SK-N-SH (cell line): ENCODE data around the gene KRTAP1-3. TPM values are rescaled to one million over a fixed set of nuclear protein-coding genes. Genes with fewer than 3 reads are reported as not detected.

Source experiments
- CTCF ChIA-PET: fragments of 300-600, 350-600 bp; formaldehyde crosslinking; extraction: SDS; loops from one replicate; lab custom pipeline; 2021; lab: Yijun Ruan, JAX
- POLR2A ChIA-PET: fragments of 350-600 bp; sonication (Branson Sonifier 250); formaldehyde crosslinking; extraction: SDS; loops from one replicate; lab custom pipeline; 2020; ENCODE audit warnings: antibody characterized with exemption, inconsistent platforms; lab: Yijun Ruan, JAX
- DNase-seq: peaks from one replicate; pipeline ENCODE4 v3.0.0; 2012
- H2AFZ ChIP-seq: fragments of 200-600 bp; sonication (generic); 2 replicates; pipeline ENCODE4 v1.8.1; 2016; ENCODE audit warnings: antibody characterized with exemption, mild to moderate bottlenecking, low read depth
- H3F3A ChIP-seq: fragments of 200-600 bp; sonication (generic); replicated peaks from 2 replicates; pipeline ENCODE3; 2016; ENCODE audit warnings: antibody characterized with exemption, mild to moderate bottlenecking; ENCODE audit not compliant: insufficient read depth
- H3K27ac ChIP-seq, 2 experiments: fragments of 200-500 bp in 1 of 2; fragments of 200-600 bp in 1 of 2; sonication (Bioruptor generic) in 1 of 2; sonication (generic), shearing (Covaris generic) in 1 of 2; 2 replicates each; pipeline versions ENCODE4 v1.5.1 to v1.6.1; 2014 to 2016; ENCODE audit warnings: low read depth in 2 of 2, inconsistent platforms in 1 of 2, low read length in 1 of 2, mild to moderate bottlenecking in 1 of 2, mixed read lengths in 1 of 2
- H3K27me3 ChIP-seq: fragments of 200-600 bp; sonication (generic), shearing (Covaris generic); 2 replicates; pipeline ENCODE4 v1.6.1; 2016; ENCODE audit warnings: mixed run types; ENCODE audit not compliant: insufficient read depth
- H3K36me3 ChIP-seq, 2 experiments: fragments of 200-500 bp in 1 of 2; fragments of 200-600 bp in 1 of 2; sonication (Bioruptor generic) in 1 of 2; sonication (generic) in 1 of 2; replicated peaks in 1 of 2; 2 replicates each; pipeline versions ENCODE3 to v1.5.1; 2014 to 2016; ENCODE audit warnings: low read length in 1 of 2, mild to moderate bottlenecking in 1 of 2; ENCODE audit not compliant: insufficient read depth in 2 of 2, control insufficient read depth in 1 of 2
- H3K4me1 ChIP-seq, 2 experiments: fragments of 200-500 bp in 1 of 2; fragments of 200-600 bp in 1 of 2; sonication (Bioruptor generic) in 1 of 2; sonication (generic), shearing (Covaris generic) in 1 of 2; 2 replicates each; pipeline versions ENCODE4 v1.5.1 to v1.6.1; 2014 to 2016; ENCODE audit warnings: low read depth in 1 of 2, low read length in 1 of 2, mixed run types in 1 of 2; ENCODE audit not compliant: insufficient read depth in 2 of 2, control insufficient read depth in 1 of 2
- H3K4me2 ChIP-seq: fragments of 200-600 bp; sonication (generic), shearing (Covaris generic); 2 replicates; pipeline ENCODE4 v1.6.1; 2017; ENCODE audit warnings: mixed run types
- H3K4me3 ChIP-seq, 2 experiments: fragments of 200-500 bp in 1 of 2; fragments of 200-600 bp in 1 of 2; sonication (Bioruptor generic) in 1 of 2; sonication (generic), shearing (Covaris generic) in 1 of 2; 2 replicates each; pipeline versions ENCODE4 v1.5.1 to v1.8.1; 2014 to 2016; ENCODE audit warnings: low read depth in 2 of 2, inconsistent platforms in 1 of 2, low read length in 1 of 2, mild to moderate bottlenecking in 1 of 2, mixed read lengths in 1 of 2, moderate library complexity in 1 of 2
- H3K79me2 ChIP-seq: fragments of 200-600 bp; sonication (generic); 2 replicates; pipeline ENCODE4 v1.8.1; 2017; ENCODE audit warnings: mild to moderate bottlenecking; ENCODE audit not compliant: insufficient read depth
- H3K9ac ChIP-seq: fragments of 200-600 bp; sonication (generic); 2 replicates; pipeline ENCODE4 v1.6.1; 2017; ENCODE audit warnings: mixed run types
- H3K9me2 ChIP-seq: fragments of 200-600 bp; sonication (generic); 2 replicates; pipeline ENCODE4 v1.6.1; 2017; ENCODE audit warnings: mixed run types
- H3K9me3 ChIP-seq: fragments of 200-600 bp; sonication (generic); 2 replicates; pipeline ENCODE4 v1.6.1; 2017; ENCODE audit warnings: mixed run types, mild to moderate bottlenecking, moderate library complexity
- H4K20me1 ChIP-seq: fragments of 200-600 bp; sonication (generic); 2 replicates; pipeline ENCODE4 v1.6.1; 2017; ENCODE audit warnings: mild to moderate bottlenecking, mixed run types; ENCODE audit not compliant: insufficient read depth
- CTCF ChIP-seq: fragments of 200-600 bp; sonication (generic); IDR thresholded peaks from 2 replicates; pipeline ENCODE4 v1.6.1; 2017; ENCODE audit warnings: antibody characterized with exemption, mild to moderate bottlenecking, moderate library complexity
- EZH2phosphoT487 ChIP-seq: fragments of 200-600 bp; sonication (generic); IDR thresholded peaks from 2 replicates; pipeline ENCODE4 v1.6.1; 2017; ENCODE audit warnings: low read depth, mixed run types, mild to moderate bottlenecking, antibody characterized with exemption, moderate library complexity, borderline replicate concordance
- FOXJ3 ChIP-seq: sonication (generic); formaldehyde crosslinking; IDR thresholded peaks from 2 replicates; pipeline ENCODE4 v1.5.1; 2020; ENCODE audit warnings: mild to moderate bottlenecking, missing genetic modification reagents
- GABPA ChIP-seq: IDR thresholded peaks from 2 replicates; pipeline ENCODE4 v1.4.0; 2012; ENCODE audit warnings: low read depth, mild to moderate bottlenecking
- MEF2A ChIP-seq: IDR thresholded peaks from 2 replicates; pipeline ENCODE4 v1.4.0; 2012; ENCODE audit warnings: low read depth, borderline replicate concordance
- MXI1 ChIP-seq: IDR thresholded peaks from 2 replicates; pipeline ENCODE4 v1.6.1; 2012; ENCODE audit warnings: mild to moderate bottlenecking, low read depth, low read length, improper control_type of control experiment
- NFIC ChIP-seq: IDR thresholded peaks from 2 replicates; pipeline ENCODE4 v1.4.0; 2012; ENCODE audit warnings: borderline replicate concordance
- NRF1 ChIP-seq: IDR thresholded peaks from 2 replicates; pipeline ENCODE4 v1.6.1; 2012; ENCODE audit warnings: low read depth, mild to moderate bottlenecking, low read length
- RCOR1 ChIP-seq: fragments of 150-350 bp; IDR thresholded peaks from 2 replicates; pipeline ENCODE4 v1.6.1; 2017; ENCODE audit warnings: antibody characterized with exemption, low read length
- RXRA ChIP-seq: IDR thresholded peaks from 2 replicates; pipeline ENCODE4 v1.4.0; 2012; ENCODE audit warnings: low read depth, mild to moderate bottlenecking, borderline replicate concordance
- SMC3 ChIP-seq: IDR thresholded peaks from 2 replicates; pipeline ENCODE4 v1.6.1; 2012; ENCODE audit warnings: low read depth, low read length, improper control_type of control experiment
- TCF12 ChIP-seq: IDR thresholded peaks from 2 replicates; pipeline ENCODE4 v1.4.0; 2012
- TEAD4 ChIP-seq: IDR thresholded peaks from 2 replicates; pipeline ENCODE4 v1.4.0; 2012; ENCODE audit warnings: mild to moderate bottlenecking, borderline replicate concordance; ENCODE audit not compliant: insufficient read depth
- WGBS: methylation state at CpG from one replicate; pipeline ENCODE4 v1.1.6; 2017; ENCODE audit warnings: low lambda C conversion rate; 5-methylcytosine and 5-hydroxymethylcytosine counted together
- polyA plus RNA-seq, 3 experiments: library from polyadenylated mRNA; depleted of rRNA; stranded (reverse); fragments of >200 nt; gene quantifications; 2 replicates each; pipeline ENCODE4 v1.2.3, GENCODE V29; 2012

KRTAP1-3 gene
- polyA plus RNA-seq, 1 of the 3 experiments (the other 2 are of a cell fraction) = not detected

DNA sequence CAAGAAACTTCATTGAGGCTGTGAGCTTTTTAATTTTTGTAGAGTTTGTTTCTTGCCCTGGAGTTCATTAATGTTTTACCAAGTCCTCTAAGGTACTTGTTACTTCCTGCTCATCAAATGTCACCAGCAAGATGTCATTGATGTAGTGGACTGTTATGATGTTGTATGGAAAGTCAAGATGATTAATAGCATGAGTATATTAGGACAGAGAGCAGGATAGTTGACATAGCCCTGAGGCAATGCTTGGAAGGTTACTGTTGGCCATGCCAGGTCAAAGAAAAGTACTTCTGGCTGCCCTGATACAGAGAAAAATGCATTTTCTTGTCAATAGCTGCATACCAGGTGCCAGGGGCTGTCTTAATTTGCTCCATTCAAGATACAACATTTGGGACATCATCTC, 14.3 kb downstream of the KRTAP1-3 start:
- no peaks in the 10 kb centered on the region for H4K20me1 ChIP-seq
- CTCF ChIA-PET = no interaction called here
- TF ChIP-seq NFIC = no peak
- TF ChIP-seq MXI1 = no peak
- no peak for TF ChIP-seq RXRA
- H3K9me2 ChIP-seq = no peaks in the 10 kb centered on the region
- no peak overlapping the region for H3K4me2 ChIP-seq
- H3K9me3 ChIP-seq = no peaks in the 10 kb centered on the region
- DNase-seq = no peak
- no peaks in the 10 kb centered on the region for H3K4me1 ChIP-seq
- no peaks in the 10 kb centered on the region for H3K79me2 ChIP-seq
- no peak overlapping the region for H3K4me3 ChIP-seq
- no peak overlapping the region for H3K27ac ChIP-seq
- peaks cover 30% of the 10 kb centered on the region; the same call in 1 of the 2 replicates for H3K27me3 ChIP-seq
- H3K9ac ChIP-seq = no peak overlapping the region
- H3F3A ChIP-seq = no peaks in the 10 kb centered on the region
- no peaks in the 10 kb centered on the region for H3K36me3 ChIP-seq
- POLR2A ChIA-PET = no interaction called here
- H2AFZ ChIP-seq = no peak overlapping the region

- H3F3A ChIP-seq = no peaks in the 10 kb centered on the region
- H3K27ac ChIP-seq = no peak overlapping the region
- TF ChIP-seq MEF2A (no peak), RXRA (no peak), TEAD4 (no peak), CTCF (no peak), RCOR1 (no peak), EZH2phosphoT487 (no peak), FOXJ3 (CRISPR knock-in tag) (no peak), NFIC (no peak), SMC3 (no peak), NRF1 (no peak), TCF12 (no peak), GABPA (no peak)
- 44% methylated on average over 3 of the region's 3 CpGs for WGBS
- no peaks in the 10 kb centered on the region for H4K20me1 ChIP-seq
- DNase-seq = no peak
- no peaks in the 10 kb centered on the region for H3K79me2 ChIP-seq
- H3K4me3 ChIP-seq = no peak overlapping the region
- ChIA-PET POLR2A (no interaction called here), CTCF (no interaction called here)
- H3K9me3 ChIP-seq = no peaks in the 10 kb centered on the region
- H2AFZ ChIP-seq = no peak overlapping the region
- H3K9me2 ChIP-seq = no peaks in the 10 kb centered on the region
- H3K9ac ChIP-seq = no peak overlapping the region
- peaks cover 31% of the 10 kb centered on the region; the same call in 1 of the 2 replicates for H3K27me3 ChIP-seq
- H3K4me2 ChIP-seq = no peak overlapping the region
- no peaks in the 10 kb centered on the region for H3K36me3 ChIP-seq
- H3K4me1 ChIP-seq = no peaks in the 10 kb centered on the region
Observed at GRCh38 chr17:41019415-41019814, 15.3 kb downstream of the KRTAP1-3 start.
